IMR-90 (cell line): ENCODE measurements around the gene ZBTB7B. TPM values are rescaled to one million over a fixed set of nuclear protein-coding genes. Genes with fewer than 3 reads are reported as not detected.

Source experiments
- ATAC-seq: fragments of 200-7000 bp; cut with Tn5 transposase; 2 replicates; pipeline ENCODE4 v1.9.1; 2020; ENCODE audit warnings: low read depth, mild to moderate bottlenecking, moderate library complexity
- BruUV-seq: library from RNA; stranded (reverse); fragments of 400-500 nt; replicated peaks from 2 replicates; lab custom pipeline; 2021; lab: Mats Ljungman, UMichigan
- CTCF ChIA-PET: fragments of 300-600 bp; formaldehyde crosslinking; extraction: SDS; loops from one replicate; lab custom pipeline; 2021; ENCODE audit warnings: antibody characterized with exemption; lab: Yijun Ruan, JAX
- POLR2A ChIA-PET: fragments of 300-600 bp; sonication (Branson Sonifier 250); formaldehyde crosslinking; loops from one replicate; lab custom pipeline; 2022; ENCODE audit warnings: antibody characterized with exemption; ENCODE audit not compliant: unreplicated experiment; lab: Charles Lee
- DNase-seq: peaks from one replicate; pipeline ENCODE4 v3.0.0; 2013
- H2AFZ ChIP-seq: replicated peaks from 2 replicates; pipeline ENCODE3; 2013; ENCODE audit warnings: low read length, mild to moderate bottlenecking; ENCODE audit not compliant: poor library complexity
- H2AK5ac ChIP-seq: 2 replicates; pipeline ENCODE4 v1.6.1; 2013; ENCODE audit warnings: low read depth, low read length, inconsistent platforms
- H2AK9ac ChIP-seq: replicated peaks from 2 replicates; pipeline ENCODE3; 2013; ENCODE audit warnings: mild to moderate bottlenecking, low read depth, low read length, moderate library complexity; ENCODE audit not compliant: poor library complexity
- H2BK120ac ChIP-seq: 2 replicates; pipeline ENCODE4 v1.6.1; 2013; ENCODE audit warnings: low read depth, low read length, inconsistent platforms
- H2BK15ac ChIP-seq: 3 replicates; pipeline ENCODE4 v1.6.1; 2013; ENCODE audit warnings: low read depth, low read length, inconsistent platforms
- H2BK20ac ChIP-seq: 2 replicates; pipeline ENCODE4 v1.6.1; 2013; ENCODE audit warnings: low read depth, mild to moderate bottlenecking, inconsistent platforms, low read length, moderate library complexity
- H2BK5ac ChIP-seq: 2 replicates; pipeline ENCODE4 v1.6.1; 2013; ENCODE audit warnings: mild to moderate bottlenecking, low read depth, low read length, inconsistent platforms; ENCODE audit not compliant: poor library complexity, severe bottlenecking
- H3K14ac ChIP-seq: replicated peaks from 2 replicates; pipeline ENCODE4 v1.6.1; 2013; ENCODE audit warnings: low read depth, low read length, inconsistent platforms
- H3K18ac ChIP-seq: 2 replicates; pipeline ENCODE4 v1.6.1; 2013; ENCODE audit warnings: low read depth, low read length, control low read depth
- H3K23ac ChIP-seq: 2 replicates; pipeline ENCODE4 v1.6.1; 2013; ENCODE audit warnings: low read depth, low read length, inconsistent platforms
- H3K27ac ChIP-seq: 2 replicates; pipeline ENCODE4 v1.5.1; 2013; ENCODE audit warnings: mild to moderate bottlenecking, control low read depth, low read length; ENCODE audit not compliant: insufficient read depth
- H3K27me3 ChIP-seq: 2 replicates; pipeline ENCODE4 v1.6.1; 2013; ENCODE audit warnings: low read length; ENCODE audit not compliant: control insufficient read depth, insufficient read depth
- H3K36me3 ChIP-seq: 2 replicates; pipeline ENCODE4 v1.6.1; 2013; ENCODE audit warnings: low read length, mixed read lengths; ENCODE audit not compliant: control insufficient read depth, insufficient read depth
- H3K4ac ChIP-seq: 2 replicates; pipeline ENCODE4 v1.6.1; 2013; ENCODE audit warnings: low read depth, low read length, inconsistent platforms
- H3K4me1 ChIP-seq: 2 replicates; pipeline ENCODE4 v1.6.1; 2013; ENCODE audit warnings: low read length, mixed read lengths; ENCODE audit not compliant: control insufficient read depth, insufficient read depth
- H3K4me2 ChIP-seq: 2 replicates; pipeline ENCODE4 v1.6.1; 2013; ENCODE audit warnings: low read depth, mild to moderate bottlenecking, control low read depth, low read length, moderate library complexity
- H3K4me3 ChIP-seq: 2 replicates; pipeline ENCODE4 v1.5.1; 2013; ENCODE audit warnings: low read depth, mild to moderate bottlenecking, control low read depth, low read length, moderate library complexity; ENCODE audit not compliant: insufficient read depth
- H3K56ac ChIP-seq: 2 replicates; pipeline ENCODE4 v1.6.1; 2013; ENCODE audit warnings: low read length, inconsistent platforms; ENCODE audit not compliant: insufficient read depth; ENCODE audit errors: extremely low read depth
- H3K79me1 ChIP-seq, 2 experiments: 2 replicates each; pipeline ENCODE4 v1.6.1; 2013; ENCODE audit warnings: low read length in 2 of 2, inconsistent platforms in 1 of 2, low read depth in 1 of 2
- H3K9ac ChIP-seq: 2 replicates; pipeline ENCODE4 v1.6.1; 2013; ENCODE audit warnings: low read depth, low read length, control low read depth
- H3K9me1 ChIP-seq: 2 replicates; pipeline ENCODE4 v1.6.1; 2013; ENCODE audit warnings: low read length, inconsistent platforms; ENCODE audit not compliant: insufficient read depth
- H3K9me3 ChIP-seq: 2 replicates; pipeline ENCODE4 v1.6.1; 2013; ENCODE audit warnings: low read length; ENCODE audit not compliant: control insufficient read depth, insufficient read depth
- H4K20me1 ChIP-seq: 2 replicates; pipeline ENCODE4 v1.6.1; 2013; ENCODE audit warnings: low read length, inconsistent platforms; ENCODE audit not compliant: insufficient read depth
- H4K5ac ChIP-seq: 2 replicates; pipeline ENCODE4 v1.6.1; 2013; ENCODE audit warnings: mild to moderate bottlenecking, low read depth, low read length, control low read depth
- H4K8ac ChIP-seq, 2 experiments: 2 replicates each; pipeline ENCODE4 v1.6.1; 2013; ENCODE audit warnings: low read depth in 2 of 2, low read length in 2 of 2, control low read depth in 1 of 2, inconsistent platforms in 1 of 2
- H4K91ac ChIP-seq: 2 replicates; pipeline ENCODE4 v1.6.1; 2013; ENCODE audit warnings: low read depth, low read length, inconsistent platforms; ENCODE audit not compliant: insufficient read depth
- BHLHE40 ChIP-seq: fragments of 150-350 bp; IDR thresholded peaks from 2 replicates; pipeline ENCODE4 v1.6.1; 2016; ENCODE audit warnings: mild to moderate bottlenecking, low read depth, low read length
- MAZ ChIP-seq: IDR thresholded peaks from 2 replicates; pipeline ENCODE4 v1.6.1; 2012; ENCODE audit warnings: low read depth, mild to moderate bottlenecking, low read length, improper control_type of control experiment, moderate library complexity, borderline replicate concordance
- MXI1 ChIP-seq: IDR thresholded peaks from 2 replicates; pipeline ENCODE4 v1.6.1; 2012; ENCODE audit warnings: low read depth, mild to moderate bottlenecking, low read length, moderate library complexity, borderline replicate concordance
- NFE2L2 ChIP-seq: fragments of 150-350 bp; IDR thresholded peaks from 2 replicates; pipeline ENCODE4 v1.6.1; 2016; ENCODE audit warnings: low read depth, mild to moderate bottlenecking, low read length
- RAD21 ChIP-seq: IDR thresholded peaks from 2 replicates; pipeline ENCODE4 v1.6.1; 2012; ENCODE audit warnings: low read length, improper control_type of control experiment
- RCOR1 ChIP-seq: IDR thresholded peaks from 2 replicates; pipeline ENCODE4 v1.6.1; 2012; ENCODE audit warnings: mild to moderate bottlenecking, low read length, improper control_type of control experiment; ENCODE audit not compliant: insufficient replicate concordance
- SMC3 ChIP-seq: fragments of 150-350 bp; IDR thresholded peaks from 2 replicates; pipeline ENCODE4 v1.6.1; 2016; ENCODE audit warnings: low read depth, mild to moderate bottlenecking, antibody characterized with exemption, low read length, moderate library complexity
- WGBS, 2 experiments: methylation state at CpG; one replicate each; pipeline versions ENCODE4 v1.1.5 to v1.1.7; 2013; ENCODE audit warnings: missing lambda C conversion rate in 2 of 2; ENCODE audit not compliant: insufficient read length in 1 of 2; ENCODE audit errors: extremely low coverage in 2 of 2; 5-methylcytosine and 5-hydroxymethylcytosine counted together
- dilution Hi-C: fragments of 300-500 bp; cut with HindIII; formaldehyde crosslinking; loops from one replicate; pipeline ENCODE4 v1.14.3; 2018; ENCODE audit warnings: low sequenced_read_pairs; ENCODE audit not compliant: unreplicated experiment
- in situ Hi-C: fragments of 300-500 bp; cut with MboI; formaldehyde crosslinking; loops from 3 replicates; pipeline ENCODE4 v1.14.3; 2019; ENCODE audit warnings: low sequenced_read_pairs, inconsistent platforms, mixed read lengths
- intact Hi-C: fragments of 100-400 bp; cut with micrococcal nuclease; formaldehyde crosslinking; loops from 2 replicates; pipeline ENCODE4 v1.10.0; 2022
- polyA plus RNA-seq, 3 experiments: library from polyadenylated mRNA; depleted of rRNA; stranded (reverse); fragments of >200 nt; gene quantifications; 2 replicates each; pipeline ENCODE4 v1.2.3, GENCODE V29; 2012; ENCODE audit warnings: low replicate concordance in 1 of 3
- total RNA-seq: library from RNA; depleted of rRNA; stranded (reverse); fragments of >200 nt; gene quantifications from 2 replicates; pipeline ENCODE4 v1.2.3, GENCODE V29; 2012
- TF ChIP-seq, protein P1 (sequence below): fragments of 150-350 bp; IDR thresholded peaks from 2 replicates; pipeline ENCODE4 v1.6.1; 2017; ENCODE audit warnings: mild to moderate bottlenecking, antibody characterized with exemption, low read length, low read depth
- TF ChIP-seq, protein P2 (sequence below): conservative IDR thresholded peaks from 2 replicates; pipeline ENCODE4 v1.5.1; 2012; ENCODE audit warnings: mild to moderate bottlenecking, low read depth, low read length, improper control_type of control experiment
- TF ChIP-seq, protein P3 (sequence below): fragments of 150-350 bp; IDR thresholded peaks from 2 replicates; pipeline ENCODE4 v1.6.1; 2016; ENCODE audit warnings: low read depth, mild to moderate bottlenecking, low read length, moderate library complexity, borderline replicate concordance

ZBTB7B gene
- total and polyA plus RNA-seq, 2 of the 4 experiments (the other 2 are of a cell fraction), result 7.7 to 17.4 TPM

DNA sequence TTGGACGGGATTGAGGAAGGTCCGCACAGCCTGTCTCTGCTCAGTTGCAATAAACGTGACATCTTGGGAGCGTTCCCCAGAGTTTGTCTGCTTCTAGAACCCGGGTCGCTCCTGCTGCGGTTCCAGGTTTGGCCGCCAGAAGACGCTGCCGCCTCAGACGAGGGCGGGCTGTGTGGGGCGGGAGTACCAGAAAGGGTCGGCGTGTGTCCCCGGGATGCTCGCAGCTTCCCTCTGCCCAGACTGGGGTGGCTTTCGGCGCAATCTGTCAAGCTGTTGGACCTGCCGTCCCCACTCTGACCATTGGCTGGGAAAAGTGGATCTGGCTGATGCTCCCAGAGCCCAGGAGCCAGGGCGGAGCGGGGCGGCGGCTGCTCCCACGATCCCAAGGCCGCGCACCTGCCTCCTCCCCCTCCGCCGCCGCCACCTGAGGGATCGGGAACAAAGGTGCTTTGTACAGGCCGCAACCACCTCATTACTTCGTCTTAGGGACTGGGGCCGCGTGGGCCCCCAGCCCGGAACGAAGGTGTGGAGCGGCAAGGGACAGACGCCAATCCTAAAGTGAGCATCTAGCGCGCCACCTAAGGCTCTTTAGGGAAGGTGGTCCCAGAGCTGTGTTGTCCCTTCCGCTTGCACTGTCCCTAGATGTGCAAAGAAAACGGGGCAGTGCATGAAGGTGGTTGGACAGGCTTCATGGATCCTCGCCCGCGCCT is 60.3 kb downstream of the ZBTB7B start:
- Histone ChIP-seq H3K27ac (no peak overlapping the region), H3K4me3 (no peak overlapping the region), H4K20me1 (peaks cover 17% of the 10 kb centered on the region), H4K5ac (no peak overlapping the region), H4K91ac (no peak overlapping the region), H2BK20ac (no peak overlapping the region), H3K9me3 (no peaks in the 10 kb centered on the region), H2AFZ (peak overlapping the region; percentile 83), H3K9ac (no peak overlapping the region), H3K79me1 (peaks cover 10 to 17% of the 10 kb centered on the region in 2 experiments), H2BK120ac (no peak overlapping the region), H2BK15ac (no peak overlapping the region), H3K4ac (no peak overlapping the region), H3K23ac (no peak overlapping the region), H3K56ac (no peak overlapping the region), H3K36me3 (peaks cover 12% of the 10 kb centered on the region), H3K27me3 (no peaks in the 10 kb centered on the region), H2BK5ac (no peak overlapping the region), H2AK5ac (no peak overlapping the region), H3K18ac (no peak overlapping the region), H3K14ac (no peak overlapping the region), H3K9me1 (peaks cover 3% of the 10 kb centered on the region; the same call in 1 of the 2 replicates), H3K4me1 (peaks cover 4% of the 10 kb centered on the region; the same call in 1 of the 2 replicates), H4K8ac (no peak overlapping the region), H3K4me2 (peak overlapping the region; percentile 76), H2AK9ac (peak overlapping the region; percentile 58)
- DNase-seq, result peak; percentile 33
- WGBS, 2 experiments, result 7% methylated on average over 23 of the region's 46 CpGs; no CpG with 5 or more reads in 1 of the 2 experiments
- TF ChIP-seq MAZ (peak; percentile 64; the same call in 1 of the 2 replicates), BHLHE40 (no peak), NFE2L2 (no peak), RCOR1 (no peak), RAD21 (peak; percentile 71), MXI1 (no peak), SMC3 (peak; percentile 68)
- TF ChIP-seq, protein P1, sequence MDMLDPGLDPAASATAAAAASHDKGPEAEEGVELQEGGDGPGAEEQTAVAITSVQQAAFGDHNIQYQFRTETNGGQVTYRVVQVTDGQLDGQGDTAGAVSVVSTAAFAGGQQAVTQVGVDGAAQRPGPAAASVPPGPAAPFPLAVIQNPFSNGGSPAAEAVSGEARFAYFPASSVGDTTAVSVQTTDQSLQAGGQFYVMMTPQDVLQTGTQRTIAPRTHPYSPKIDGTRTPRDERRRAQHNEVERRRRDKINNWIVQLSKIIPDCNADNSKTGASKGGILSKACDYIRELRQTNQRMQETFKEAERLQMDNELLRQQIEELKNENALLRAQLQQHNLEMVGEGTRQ, result no peak
- TF ChIP-seq, protein P2, sequence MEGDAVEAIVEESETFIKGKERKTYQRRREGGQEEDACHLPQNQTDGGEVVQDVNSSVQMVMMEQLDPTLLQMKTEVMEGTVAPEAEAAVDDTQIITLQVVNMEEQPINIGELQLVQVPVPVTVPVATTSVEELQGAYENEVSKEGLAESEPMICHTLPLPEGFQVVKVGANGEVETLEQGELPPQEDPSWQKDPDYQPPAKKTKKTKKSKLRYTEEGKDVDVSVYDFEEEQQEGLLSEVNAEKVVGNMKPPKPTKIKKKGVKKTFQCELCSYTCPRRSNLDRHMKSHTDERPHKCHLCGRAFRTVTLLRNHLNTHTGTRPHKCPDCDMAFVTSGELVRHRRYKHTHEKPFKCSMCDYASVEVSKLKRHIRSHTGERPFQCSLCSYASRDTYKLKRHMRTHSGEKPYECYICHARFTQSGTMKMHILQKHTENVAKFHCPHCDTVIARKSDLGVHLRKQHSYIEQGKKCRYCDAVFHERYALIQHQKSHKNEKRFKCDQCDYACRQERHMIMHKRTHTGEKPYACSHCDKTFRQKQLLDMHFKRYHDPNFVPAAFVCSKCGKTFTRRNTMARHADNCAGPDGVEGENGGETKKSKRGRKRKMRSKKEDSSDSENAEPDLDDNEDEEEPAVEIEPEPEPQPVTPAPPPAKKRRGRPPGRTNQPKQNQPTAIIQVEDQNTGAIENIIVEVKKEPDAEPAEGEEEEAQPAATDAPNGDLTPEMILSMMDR, result peak; percentile 72
- TF ChIP-seq, protein P3, sequence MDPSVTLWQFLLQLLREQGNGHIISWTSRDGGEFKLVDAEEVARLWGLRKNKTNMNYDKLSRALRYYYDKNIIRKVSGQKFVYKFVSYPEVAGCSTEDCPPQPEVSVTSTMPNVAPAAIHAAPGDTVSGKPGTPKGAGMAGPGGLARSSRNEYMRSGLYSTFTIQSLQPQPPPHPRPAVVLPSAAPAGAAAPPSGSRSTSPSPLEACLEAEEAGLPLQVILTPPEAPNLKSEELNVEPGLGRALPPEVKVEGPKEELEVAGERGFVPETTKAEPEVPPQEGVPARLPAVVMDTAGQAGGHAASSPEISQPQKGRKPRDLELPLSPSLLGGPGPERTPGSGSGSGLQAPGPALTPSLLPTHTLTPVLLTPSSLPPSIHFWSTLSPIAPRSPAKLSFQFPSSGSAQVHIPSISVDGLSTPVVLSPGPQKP, result no peak
- peak; percentile 13 for ATAC-seq
- CTCF ChIA-PET, result interaction anchor here (2.1 kb wide), 1 partner anchor 29 kb away, joined by 7 read pairs; no protein-coding TSS in a partner anchor
- intact Hi-C loops (loop anchor here (1.0 to 5.0 kb wide), 2 partner anchors 21 to 106 kb away; partner anchors contain the start of gene PBXIP1), in situ Hi-C loops (no loop called here), dilution Hi-C loops (no loop called here)
- no TSS peak for BruUV-seq
- POLR2A ChIA-PET, result no interaction called here
